ENCODE results near the gene STMN1. TPM values are rescaled to one million over a fixed set of nuclear protein-coding genes. Genes with fewer than 3 reads are reported as not detected.
A peak's percentile ranks its signal among the peaks of the same experiment; 100 is the strongest.

STMN1 gene
- total RNA-seq, 1 experiment from 2014 or later: 97.0 TPM

- no peak for DNase-seq (ENCODE audit: extremely low read depth, low read depth)
Measured at GRCh38 chr1:25922056-25922970, 16.1 kb upstream of the STMN1 start.

DNA sequence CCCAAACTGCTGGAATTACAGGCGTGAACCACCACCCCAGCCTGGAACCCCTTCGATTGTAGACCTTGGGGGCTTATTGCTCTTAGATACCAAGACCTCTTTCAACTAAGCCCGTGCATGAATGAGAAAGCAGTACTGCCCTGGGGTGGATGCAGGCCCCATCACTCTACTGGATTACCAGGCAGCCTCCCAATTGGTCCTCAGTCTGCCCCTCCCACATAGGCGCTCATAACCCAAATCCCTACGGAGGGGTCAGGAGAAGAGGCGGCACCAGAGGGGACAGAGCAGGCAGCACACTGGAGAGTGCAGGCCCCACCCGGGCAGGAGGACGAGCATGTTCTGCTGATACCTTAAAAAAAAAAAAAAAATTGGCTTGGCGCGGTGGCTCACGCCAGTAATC is 12.4 kb upstream of the STMN1 start:
- DNase-seq (ENCODE audit: extremely low read depth, low read depth): no peak

DNA sequence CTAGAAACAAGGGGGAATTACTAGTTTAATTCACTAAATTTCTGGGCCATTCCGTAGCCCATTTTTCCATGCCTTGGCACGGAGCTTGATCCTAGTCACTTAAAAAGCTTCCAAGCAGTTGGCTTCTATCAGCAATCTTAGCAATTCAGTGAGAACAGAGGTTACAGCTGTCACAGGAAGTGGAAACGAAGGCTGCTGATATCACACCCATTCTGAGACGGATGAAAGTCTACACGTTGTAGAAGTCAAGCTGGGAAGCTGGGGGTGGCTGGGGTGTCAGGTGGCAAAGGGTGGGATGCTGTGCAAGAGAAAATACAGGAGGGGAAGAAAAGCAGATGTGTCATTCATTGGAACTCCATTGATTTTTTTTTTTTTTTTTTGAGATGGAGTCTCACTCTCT is 11.8 kb upstream of the STMN1 start:
- no peak for DNase-seq (ENCODE audit: extremely low read depth, low read depth)

DNA sequence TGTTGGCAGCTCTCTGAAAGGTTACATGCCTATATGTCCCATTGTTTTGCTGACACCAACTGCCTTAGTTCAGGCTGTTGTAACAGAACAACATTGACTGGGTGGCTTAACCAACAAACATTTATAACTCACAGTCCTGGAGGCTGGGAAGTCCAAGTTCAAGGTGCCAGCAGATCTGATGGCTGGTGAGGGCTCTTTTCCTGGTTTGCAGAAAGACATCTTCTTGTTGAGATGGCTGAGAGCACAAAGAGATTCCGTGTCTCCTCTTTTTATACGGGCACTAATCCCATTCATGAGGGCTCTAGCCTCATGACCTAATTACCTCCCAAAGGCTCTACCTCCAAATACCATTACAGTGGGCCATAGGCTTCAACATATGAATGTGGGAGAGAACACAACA is 10.2 kb upstream of the STMN1 start:
- DNase-seq (ENCODE audit: extremely low read depth, low read depth): no peak

DNA sequence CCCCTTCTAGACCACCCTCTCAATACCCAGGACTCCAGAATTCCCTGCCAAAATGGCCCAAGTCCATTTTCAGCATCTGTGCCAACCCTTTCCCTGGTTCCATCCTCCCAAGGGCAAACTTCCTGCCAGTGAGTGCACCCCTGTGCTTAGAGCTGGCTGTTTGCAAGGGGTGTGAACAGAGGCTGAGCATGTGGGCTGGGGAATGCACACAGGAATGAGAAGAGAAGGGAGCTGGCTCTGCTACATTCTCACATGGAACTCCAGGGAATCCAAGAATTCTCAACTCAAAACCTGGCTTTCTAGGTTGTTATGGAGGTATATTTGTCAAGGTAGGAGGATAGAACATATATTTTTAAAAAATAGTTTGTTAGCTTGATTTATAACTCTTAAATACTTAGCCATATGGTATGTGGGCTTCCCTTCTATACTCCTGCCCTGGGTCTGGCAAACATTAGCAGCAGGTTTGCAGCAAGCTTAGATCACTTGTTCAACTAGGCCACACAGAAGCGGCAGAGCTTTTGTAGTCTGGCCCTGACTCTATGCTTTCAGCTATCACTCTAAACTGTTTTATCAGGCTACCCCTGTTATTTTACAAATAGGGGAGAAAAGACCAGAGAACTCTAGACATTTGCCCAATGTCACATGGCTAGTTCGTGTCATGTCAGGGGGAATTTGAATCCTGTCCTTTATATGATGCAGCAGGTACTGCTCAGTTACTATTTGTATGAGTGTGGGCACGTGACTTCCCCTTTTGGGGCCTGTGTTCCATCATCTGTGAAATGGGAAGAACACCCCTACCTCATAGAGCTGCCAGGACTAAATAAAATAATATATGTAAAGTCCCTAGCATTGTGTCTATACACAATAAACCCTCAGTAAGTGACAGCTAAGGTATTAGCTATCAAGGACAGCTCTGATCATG is 8.1 kb upstream of the STMN1 start:
- no peak for DNase-seq (ENCODE audit: extremely low read depth, low read depth)

DNA sequence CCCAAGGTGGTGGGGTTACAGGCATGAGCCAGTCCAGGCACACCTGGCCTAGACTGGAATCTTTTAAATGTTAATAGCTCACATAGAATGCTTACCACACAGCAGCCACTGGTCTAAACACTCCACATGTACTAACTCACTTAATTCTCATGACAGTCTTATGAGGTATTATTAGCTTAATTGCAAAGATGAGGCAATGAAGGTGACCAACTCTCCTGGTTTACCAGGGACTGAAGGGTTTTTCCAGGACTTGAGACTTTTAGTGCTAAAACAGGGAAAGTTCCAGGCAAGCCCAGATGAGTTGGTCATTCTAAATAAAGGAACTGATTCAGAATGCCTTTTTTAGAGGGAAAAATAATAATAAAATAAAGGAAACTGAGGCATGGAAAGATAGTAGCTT is 7.0 kb upstream of the STMN1 start:
- DNase-seq (ENCODE audit: extremely low read depth, low read depth): no peak

- DNase-seq (ENCODE audit: extremely low read depth, low read depth): no peak
Measured at GRCh38 chr1:25912076-25912831, 6.0 kb upstream of the STMN1 start.

DNA sequence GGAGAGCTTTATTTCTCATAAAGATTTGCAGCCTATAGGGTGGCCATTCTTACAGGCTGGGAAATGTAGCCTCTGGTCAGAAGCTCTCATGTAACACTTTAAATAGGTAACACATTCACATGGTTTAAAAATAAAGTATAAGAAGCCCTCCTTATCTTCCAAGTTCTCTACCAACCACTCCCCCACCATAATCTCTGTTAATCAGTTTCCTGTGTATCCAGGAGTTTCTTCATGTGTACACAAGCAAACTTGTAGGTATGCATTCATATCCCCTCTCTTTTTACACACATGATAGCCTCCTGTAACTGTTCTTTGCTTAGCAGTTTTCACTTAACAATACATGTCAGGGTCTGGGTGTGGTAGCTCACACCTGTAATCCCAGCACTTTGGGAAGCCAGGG is 4.9 kb upstream of the STMN1 start:
- no peak for DNase-seq (ENCODE audit: extremely low read depth, low read depth)

DNA sequence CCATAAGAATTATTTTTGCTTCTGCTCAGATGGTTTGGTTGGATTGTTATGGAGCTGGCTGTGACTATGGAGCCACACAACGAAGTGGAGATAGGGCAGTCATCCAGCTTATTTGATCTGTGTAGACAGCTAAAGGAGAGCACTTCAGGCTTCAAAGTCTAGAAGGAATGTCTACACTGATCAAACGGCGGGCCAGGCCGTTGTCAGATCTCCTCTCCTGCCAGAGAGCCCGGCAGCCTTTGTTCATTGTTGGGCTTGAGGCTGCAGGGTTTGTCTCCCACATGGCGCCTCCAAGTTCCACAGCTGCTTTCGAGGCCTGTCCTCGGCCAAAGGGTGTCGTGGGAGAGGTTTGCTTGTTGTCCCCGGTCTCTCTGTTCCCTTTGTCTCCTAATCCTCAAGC is 2.8 kb upstream of the STMN1 start:
- DNase-seq (ENCODE audit: extremely low read depth, low read depth): no peak

- no peak for DNase-seq (ENCODE audit: extremely low read depth, low read depth)
Measured at GRCh38 chr1:25908161-25908560, 1.9 kb upstream of the STMN1 start.

DNA sequence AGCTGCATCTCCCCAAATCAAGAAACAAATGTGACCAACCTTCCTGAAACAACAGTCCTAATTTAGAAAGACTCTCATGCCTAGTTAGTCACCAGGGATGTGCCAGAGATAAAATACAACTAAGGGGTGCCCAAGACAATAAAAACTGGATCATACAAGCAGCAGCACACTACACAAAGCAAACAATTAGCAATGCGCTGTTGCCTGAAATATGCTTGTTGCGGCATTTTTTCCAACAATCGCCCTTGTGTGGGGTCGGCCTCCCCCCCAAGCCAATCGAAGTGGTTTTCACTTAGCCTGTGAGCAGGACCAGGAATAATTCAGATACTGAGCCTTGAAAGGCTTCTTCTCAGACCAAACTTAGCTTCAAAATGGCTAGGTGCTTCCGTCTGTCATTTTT is 1.4 kb upstream of the STMN1 start:
- no peak for DNase-seq (ENCODE audit: extremely low read depth, low read depth)

- no peak for DNase-seq (ENCODE audit: extremely low read depth, low read depth)
Measured at GRCh38 chr1:25906644-25907300, 553 bp upstream of the STMN1 start.

DNA sequence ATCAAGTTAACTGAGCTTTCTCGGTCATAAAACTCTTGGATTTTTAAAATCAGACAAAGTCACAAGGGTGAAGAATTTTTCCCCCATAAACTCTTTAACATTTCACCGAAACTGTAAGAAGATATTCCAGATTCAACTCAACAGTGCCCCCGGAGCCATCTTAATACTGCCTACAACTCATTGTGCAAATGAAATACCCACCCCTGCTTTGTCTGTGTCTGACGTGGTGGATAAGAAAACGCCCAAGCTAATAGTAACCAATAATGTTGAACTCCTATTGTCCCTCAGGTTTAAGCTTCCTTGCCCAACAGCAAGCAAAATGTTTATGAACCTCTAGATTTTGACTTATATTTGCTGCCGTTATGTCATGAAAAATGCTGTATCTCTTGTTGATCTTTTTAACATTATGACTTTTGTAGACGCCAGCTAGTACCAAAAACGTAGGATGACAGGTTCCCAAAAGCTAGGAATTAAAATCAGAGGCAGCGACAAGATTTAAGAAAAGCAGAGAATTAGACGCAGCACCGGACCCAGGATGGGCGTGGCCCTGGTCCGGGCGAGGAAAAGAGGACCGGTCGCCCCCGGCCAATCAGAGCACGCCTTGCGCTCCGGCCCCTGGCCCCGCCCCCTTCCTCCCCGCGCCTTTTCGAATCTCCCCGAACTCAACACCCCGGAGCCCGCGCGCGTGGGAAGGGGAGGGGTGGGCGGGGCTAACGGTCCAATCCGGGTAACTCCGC is 1.1 kb downstream of the STMN1 start:
- peak; percentile 66 for DNase-seq (ENCODE audit: extremely low read depth, low read depth)

DNA sequence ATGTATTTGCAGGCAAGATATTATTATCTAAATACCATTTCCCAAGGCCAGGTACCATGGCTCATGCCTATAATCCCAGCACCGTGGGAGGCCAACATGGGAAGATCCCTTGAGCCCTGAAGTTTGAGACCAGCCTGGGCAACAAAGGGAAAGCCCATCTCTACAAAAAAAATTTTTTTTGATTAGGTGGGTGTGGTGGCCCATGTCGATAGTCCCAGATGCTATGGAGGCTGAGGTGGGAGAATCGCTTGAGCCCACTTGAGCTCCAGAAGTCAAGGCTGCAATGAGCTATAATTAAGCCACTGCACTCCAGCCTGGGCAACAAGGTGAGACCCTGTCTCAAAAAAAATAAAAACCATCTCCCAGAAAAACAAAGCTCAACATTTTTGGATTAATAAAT is 2.2 kb downstream of the STMN1 start:
- no peak for DNase-seq (ENCODE audit: extremely low read depth, low read depth)

GRCh38 chr1:25902462-25902861 is 3.8 kb downstream of the STMN1 start:
- no peak for DNase-seq (ENCODE audit: extremely low read depth, low read depth)

GRCh38 chr1:25900219-25900618 is 6.0 kb downstream of the STMN1 start:
- DNase-seq (ENCODE audit: extremely low read depth, low read depth): no peak

GRCh38 chr1:25899792-25900191 is 6.4 kb downstream of the STMN1 start:
- no peak for DNase-seq (ENCODE audit: extremely low read depth, low read depth)

GRCh38 chr1:25898223-25899015 is 7.8 kb downstream of the STMN1 start:
- DNase-seq (ENCODE audit: extremely low read depth, low read depth): no peak

DNA sequence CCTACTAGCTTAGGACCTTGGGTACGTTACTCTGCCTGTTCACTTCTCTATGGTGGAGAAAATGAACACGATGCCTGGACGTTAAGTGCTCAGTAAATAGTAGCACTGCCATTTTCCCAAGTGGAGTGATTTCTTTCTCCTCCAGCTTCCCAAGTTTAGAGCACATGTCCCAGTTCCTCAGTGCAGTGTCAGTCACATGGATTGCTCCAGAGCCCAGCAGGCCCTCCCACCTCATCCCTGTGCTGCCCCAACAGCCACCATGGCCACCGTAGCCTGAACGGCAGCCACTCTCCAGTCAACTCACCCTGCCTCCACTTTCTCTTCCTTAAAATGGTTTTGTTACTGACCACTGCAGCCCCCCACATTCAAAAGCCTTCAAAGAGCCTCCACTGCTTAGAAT is 8.5 kb downstream of the STMN1 start:
- no peak for DNase-seq (ENCODE audit: extremely low read depth, low read depth)

All from NCI-H460 (cell line).